GM12878 (cell line): ENCODE data around the gene NOC4L. TPM values are rescaled to one million over a fixed set of nuclear protein-coding genes. Genes with fewer than 3 reads are reported as not detected.

Source experiments
- ATAC-seq: fragments of 200-7000 bp; cut with Tn5 transposase; 3 replicates; pipeline ENCODE4 v1.9.1; 2020; ENCODE audit warnings: mild to moderate bottlenecking, moderate library complexity
- BruUV-seq: library from RNA; stranded (reverse); fragments of 400-500 nt; replicated peaks from 2 replicates; lab custom pipeline; 2021; lab: Mats Ljungman, UMichigan
- CTCF ChIA-PET: fragments of 300-600 bp; sonication (Branson Sonifier 250); formaldehyde crosslinking; extraction: SDS; loops from one replicate; lab custom pipeline; 2021; ENCODE audit warnings: inconsistent platforms; lab: Yijun Ruan, JAX
- POLR2A ChIA-PET: fragments of 350-600 bp; formaldehyde crosslinking; extraction: SDS; loops from one replicate; lab custom pipeline; 2021; ENCODE audit warnings: inconsistent platforms; lab: Charles Lee
- RAD21 ChIA-PET: fragments of 300-600 bp; sonication (Branson Sonifier 250); formaldehyde crosslinking; loops from one replicate; lab custom pipeline; 2023; ENCODE audit warnings: antibody characterized with exemption; ENCODE audit not compliant: unreplicated experiment; lab: Charles Lee
- SMC1A ChIA-PET: fragments of 300-600 bp; sonication (Branson Sonifier 250); formaldehyde crosslinking; loops from one replicate; lab custom pipeline; 2023; ENCODE audit not compliant: unreplicated experiment, uncharacterized antibody; lab: Charles Lee
- DNase-seq: peaks from one replicate; pipeline ENCODE4 v3.0.0-alpha.2; 2011; ENCODE audit warnings: low read depth, low spot score
- FAIRE-seq: peaks from 3 replicates; lab custom pipeline; 2011; peaks lifted over from hg19 to GRCh38; lab: Jason Lieb, UNC
- H2AFZ ChIP-seq: 2 replicates; pipeline ENCODE4 v1.6.0; 2011; ENCODE audit warnings: low read depth, low read length, control low read depth; ENCODE audit not compliant: control insufficient read depth
- H3K27ac ChIP-seq: 2 replicates; pipeline ENCODE4 v1.5.1; 2011; ENCODE audit warnings: control low read depth; ENCODE audit not compliant: control insufficient read depth, insufficient read depth
- H3K27me3 ChIP-seq, 2 experiments: replicated peaks in 1 of 2; 2 replicates each; pipeline versions ENCODE4 v1.6.0 to v1.6.1; 2011; ENCODE audit warnings: low read length in 1 of 2; ENCODE audit not compliant: control insufficient read depth in 2 of 2, insufficient read depth in 2 of 2
- H3K36me3 ChIP-seq, 2 experiments: 2 replicates each; pipeline ENCODE4 v1.5.1; 2011; ENCODE audit warnings: low read length in 1 of 2; ENCODE audit not compliant: control insufficient read depth in 2 of 2, insufficient read depth in 2 of 2
- H3K4me1 ChIP-seq: 2 replicates; pipeline ENCODE4 v1.6.1; 2011; ENCODE audit warnings: mild to moderate bottlenecking, low read length, moderate library complexity, mixed read lengths; ENCODE audit not compliant: control insufficient read depth, insufficient read depth
- H3K4me2 ChIP-seq: 2 replicates; pipeline ENCODE4 v1.6.0; 2011; ENCODE audit warnings: control low read depth; ENCODE audit not compliant: control insufficient read depth, insufficient read depth
- H3K4me3 ChIP-seq: fragments of 200-600 bp; sonication (generic); 2 replicates; pipeline ENCODE4 v1.5.1; 2016
- H3K79me2 ChIP-seq: 2 replicates; pipeline ENCODE4 v1.6.0; 2011; ENCODE audit warnings: low read length; ENCODE audit not compliant: control insufficient read depth, insufficient read depth
- H3K9ac ChIP-seq: 2 replicates; pipeline ENCODE4 v1.8.0; 2011; ENCODE audit warnings: low read length, control low read depth, mixed read lengths; ENCODE audit not compliant: control insufficient read depth, insufficient read depth
- H3K9me3 ChIP-seq: replicated peaks from 3 replicates; pipeline ENCODE4 v1.5.1; 2011; ENCODE audit warnings: mild to moderate bottlenecking, low read length; ENCODE audit not compliant: control insufficient read depth, insufficient read depth
- H4K20me1 ChIP-seq: 2 replicates; pipeline ENCODE4 v1.6.0; 2011; ENCODE audit not compliant: control insufficient read depth, insufficient read depth
- GABPA ChIP-seq: IDR thresholded peaks from 2 replicates; pipeline ENCODE4 v1.6.1; 2014; ENCODE audit warnings: antibody characterized with exemption, low read depth, mild to moderate bottlenecking, inconsistent platforms
- GATAD2B ChIP-seq: fragments of 450-650 bp; conservative IDR thresholded peaks from 2 replicates; pipeline ENCODE4 v1.6.1; 2017; ENCODE audit warnings: low read depth, mild to moderate bottlenecking, moderate library complexity
- MEF2B ChIP-seq: fragments of 450-650 bp; IDR thresholded peaks from 2 replicates; pipeline ENCODE4 v1.6.1; 2018; ENCODE audit warnings: mild to moderate bottlenecking, moderate library complexity; ENCODE audit not compliant: partially characterized antibody, poor library complexity, severe bottlenecking
- MYC ChIP-seq: IDR thresholded peaks from 2 replicates; pipeline ENCODE4 v1.6.1; 2011; ENCODE audit warnings: mild to moderate bottlenecking, low read length, moderate library complexity, inconsistent platforms; ENCODE audit not compliant: insufficient read depth, insufficient replicate concordance, insufficient read length, severe bottlenecking
- SIX5 ChIP-seq: IDR thresholded peaks from 2 replicates; pipeline ENCODE4 v1.6.1; 2011; ENCODE audit warnings: mild to moderate bottlenecking, low read depth, low read length, moderate library complexity; ENCODE audit not compliant: severe bottlenecking
- SMAD5 ChIP-seq: IDR thresholded peaks from 2 replicates; pipeline ENCODE4 v1.6.1; 2016; ENCODE audit warnings: antibody characterized with exemption, low read depth
- TARDBP ChIP-seq: IDR thresholded peaks from 2 replicates; pipeline ENCODE4 v1.6.1; 2016; ENCODE audit warnings: borderline replicate concordance
- ZBTB4 ChIP-seq: fragments of 450-650 bp; formaldehyde crosslinking; IDR thresholded peaks from 2 replicates; pipeline ENCODE4 v1.4.0; 2022; ENCODE audit warnings: mild to moderate bottlenecking, moderate library complexity
- WGBS: methylation state at CpG from one replicate; pipeline ENCODE4 v1.1.6; 2016; ENCODE audit warnings: low lambda C conversion rate; ENCODE audit not compliant: insufficient replicate concordance, insufficient coverage; ENCODE audit errors: missing lambda C conversion rate; 5-methylcytosine and 5-hydroxymethylcytosine counted together
- in situ Hi-C: fragments of 300-500 bp; cut with MboI; formaldehyde crosslinking; loops from 9 replicates; pipeline ENCODE4 v1.14.3; 2018; ENCODE audit warnings: mixed read lengths
- intact Hi-C: fragments of 100-400 bp; cut with micrococcal nuclease; formaldehyde crosslinking; loops from one replicate; pipeline ENCODE4 v1.14.2; 2022; ENCODE audit not compliant: unreplicated experiment
- polyA plus RNA-seq, 11 experiments: library from polyadenylated mRNA; depleted of rRNA in 4 of 11; unstranded in 6 of 11; stranded (reverse) in 5 of 11; fragments of >200 nt; fragmentation: Nextera tagmentation in 4 of 11; fragmentation: Illumina TruSeq in 1 of 11; extraction: Ambion mirVana in 4 of 11; extraction: Trizol in 1 of 11; gene quantifications; 1 replicate in 1 of 11; 2 replicates in 10 of 11; pipeline versions ENCODE4 v1.2.1 to v1.2.3, GENCODE V29; 2011 to 2016; ENCODE audit warnings: inconsistent platforms in 2 of 11, missing spikeins in 2 of 11, low read depth in 1 of 11
- total RNA-seq, 4 experiments: library from RNA; depleted of rRNA in 3 of 4; stranded (reverse); fragments of >200 nt in 3 of 4; fragmentation: Illumina TruSeq in 1 of 4; extraction: Trizol in 1 of 4; gene quantifications; 2 replicates each; pipeline versions ENCODE4 v1.2.1 to v1.2.3, GENCODE V29; 2013 to 2021
- TF ChIP-seq, protein P1 (sequence below): fragments of 450-650 bp; IDR thresholded peaks from 2 replicates; pipeline ENCODE4 v1.6.1; 2017; ENCODE audit warnings: mild to moderate bottlenecking, low read depth, inconsistent platforms; ENCODE audit not compliant: poor library complexity, severe bottlenecking
- TF ChIP-seq, protein P2 (sequence below): IDR thresholded peaks from 2 replicates; pipeline ENCODE4 v1.6.1; 2012; ENCODE audit warnings: mild to moderate bottlenecking, low read depth, low read length

NOC4L gene
- total and polyA plus RNA-seq, 10 of the 15 experiments (the other 5 are each of a cell fraction or from before 2014, with no cell fraction given), result 0.72 to 68.2 (median 15.2) TPM

GRCh38 chr12:132141976-132142678 lies 2.1 kb upstream of the NOC4L start (continued):
- TF ChIP-seq SIX5 (no peak), GABPA (no peak), MEF2B (no peak), ZBTB4 (CRISPR knock-in tag) (no peak)
- TF ChIP-seq, all 136 proteins: peak for 0

GRCh38 chr12:132142679-132143335 lies 1.4 kb upstream of the NOC4L start:
- Histone ChIP-seq H4K20me1 (no peaks in the 10 kb centered on the region), H3K4me3 (peak overlapping the region; percentile 88), H3K4me1 (peaks cover 11% of the 10 kb centered on the region), H3K27me3 (no peaks in the 10 kb centered on the region), H3K4me2 (peak overlapping the region; percentile 92), H3K36me3 (peaks cover 3 to 25% of the 10 kb centered on the region in 2 experiments; a peak in 3 of 4 replicates), H3K9ac (peak overlapping the region; percentile 78), H3K9me3 (no peaks in the 10 kb centered on the region), H2AFZ (no peak overlapping the region), H3K79me2 (peaks cover 38% of the 10 kb centered on the region), H3K27ac (peak overlapping the region; percentile 53; the same call in 1 of the 2 replicates)
- BruUV-seq, result TSS peak; percentile 47
- SMC1A ChIA-PET, result no interaction called here
- intact Hi-C loops (loop anchor here (2.0 kb wide), 1 partner anchor 70 kb away; no protein-coding TSS in a partner anchor), in situ Hi-C loops (no loop called here)
- ATAC-seq (no peak), DNase-seq (no peak), FAIRE-seq (no peak)
- WGBS, result 64% methylated on average over 24 of the region's 24 CpGs
- POLR2A ChIA-PET, result no interaction called here
- RAD21 ChIA-PET, result no interaction called here
- CTCF ChIA-PET, result no interaction called here
- TF ChIP-seq MYC (no peak), GATAD2B (no peak), SMAD5 (no peak), TARDBP (no peak)
- TF ChIP-seq, protein P1, sequence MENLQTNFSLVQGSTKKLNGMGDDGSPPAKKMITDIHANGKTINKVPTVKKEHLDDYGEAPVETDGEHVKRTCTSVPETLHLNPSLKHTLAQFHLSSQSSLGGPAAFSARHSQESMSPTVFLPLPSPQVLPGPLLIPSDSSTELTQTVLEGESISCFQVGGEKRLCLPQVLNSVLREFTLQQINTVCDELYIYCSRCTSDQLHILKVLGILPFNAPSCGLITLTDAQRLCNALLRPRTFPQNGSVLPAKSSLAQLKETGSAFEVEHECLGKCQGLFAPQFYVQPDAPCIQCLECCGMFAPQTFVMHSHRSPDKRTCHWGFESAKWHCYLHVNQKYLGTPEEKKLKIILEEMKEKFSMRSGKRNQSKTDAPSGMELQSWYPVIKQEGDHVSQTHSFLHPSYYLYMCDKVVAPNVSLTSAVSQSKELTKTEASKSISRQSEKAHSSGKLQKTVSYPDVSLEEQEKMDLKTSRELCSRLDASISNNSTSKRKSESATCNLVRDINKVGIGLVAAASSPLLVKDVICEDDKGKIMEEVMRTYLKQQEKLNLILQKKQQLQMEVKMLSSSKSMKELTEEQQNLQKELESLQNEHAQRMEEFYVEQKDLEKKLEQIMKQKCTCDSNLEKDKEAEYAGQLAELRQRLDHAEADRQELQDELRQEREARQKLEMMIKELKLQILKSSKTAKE, result no peak
- TF ChIP-seq, protein P2, sequence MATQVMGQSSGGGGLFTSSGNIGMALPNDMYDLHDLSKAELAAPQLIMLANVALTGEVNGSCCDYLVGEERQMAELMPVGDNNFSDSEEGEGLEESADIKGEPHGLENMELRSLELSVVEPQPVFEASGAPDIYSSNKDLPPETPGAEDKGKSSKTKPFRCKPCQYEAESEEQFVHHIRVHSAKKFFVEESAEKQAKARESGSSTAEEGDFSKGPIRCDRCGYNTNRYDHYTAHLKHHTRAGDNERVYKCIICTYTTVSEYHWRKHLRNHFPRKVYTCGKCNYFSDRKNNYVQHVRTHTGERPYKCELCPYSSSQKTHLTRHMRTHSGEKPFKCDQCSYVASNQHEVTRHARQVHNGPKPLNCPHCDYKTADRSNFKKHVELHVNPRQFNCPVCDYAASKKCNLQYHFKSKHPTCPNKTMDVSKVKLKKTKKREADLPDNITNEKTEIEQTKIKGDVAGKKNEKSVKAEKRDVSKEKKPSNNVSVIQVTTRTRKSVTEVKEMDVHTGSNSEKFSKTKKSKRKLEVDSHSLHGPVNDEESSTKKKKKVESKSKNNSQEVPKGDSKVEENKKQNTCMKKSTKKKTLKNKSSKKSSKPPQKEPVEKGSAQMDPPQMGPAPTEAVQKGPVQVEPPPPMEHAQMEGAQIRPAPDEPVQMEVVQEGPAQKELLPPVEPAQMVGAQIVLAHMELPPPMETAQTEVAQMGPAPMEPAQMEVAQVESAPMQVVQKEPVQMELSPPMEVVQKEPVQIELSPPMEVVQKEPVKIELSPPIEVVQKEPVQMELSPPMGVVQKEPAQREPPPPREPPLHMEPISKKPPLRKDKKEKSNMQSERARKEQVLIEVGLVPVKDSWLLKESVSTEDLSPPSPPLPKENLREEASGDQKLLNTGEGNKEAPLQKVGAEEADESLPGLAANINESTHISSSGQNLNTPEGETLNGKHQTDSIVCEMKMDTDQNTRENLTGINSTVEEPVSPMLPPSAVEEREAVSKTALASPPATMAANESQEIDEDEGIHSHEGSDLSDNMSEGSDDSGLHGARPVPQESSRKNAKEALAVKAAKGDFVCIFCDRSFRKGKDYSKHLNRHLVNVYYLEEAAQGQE, result no peak
